ENCODE data around the gene CARD11.

GRCh38 chr7:2982401-2982800 is 61.3 kb downstream of the CARD11 start:
- no peak for TF ChIP-seq CTCF (IDR thresholded peaks at IDR 0.05)
- TF ChIP-seq POLR2A (IDR thresholded peaks at IDR 0.05): no peak
- no peak for TF ChIP-seq EP300 (IDR thresholded peaks at IDR 0.05)

Measured in ovary (tissue), 3 donors.